ENCODE data around the gene ANKS1B. TPM values are rescaled to one million over a fixed set of nuclear protein-coding genes. Genes with fewer than 3 reads are reported as not detected.
"Not testable (repeated sequence)": the region's sequence is repeated elsewhere in the genome, so short reads cannot be mapped to it uniquely, and the experiment has no call there.

Gene ANKS1B
- total RNA-seq, 1 donor from 2014 or later, result 1.9 TPM

GRCh38 chr12:99267038-99267437, 717.7 kb downstream of the ANKS1B start:
- intact Hi-C loops (cut with DNase I), result no loop called here
- no peak for DNase-seq (ENCODE audit: low spot score)

GRCh38 chr12:99265648-99266047, 719.1 kb downstream of the ANKS1B start:
- intact Hi-C loops (cut with DNase I), result no loop called here
- DNase-seq (ENCODE audit: low spot score), result no peak

- intact Hi-C loops (cut with DNase I), result no loop called here
- DNase-seq (ENCODE audit: low spot score), result no peak
Measured at GRCh38 chr12:99261256-99261655, 723.5 kb downstream of the ANKS1B start.

- intact Hi-C loops (cut with DNase I), result no loop called here
- no peak for DNase-seq (ENCODE audit: low spot score)
Measured at GRCh38 chr12:99260456-99260996, 724.2 kb downstream of the ANKS1B start.

- DNase-seq (ENCODE audit: low spot score), result no peak
- intact Hi-C loops (cut with DNase I), result no loop called here
Measured at GRCh38 chr12:99259040-99259934, 725.4 kb downstream of the ANKS1B start.

GRCh38 chr12:99257672-99258071, 727.1 kb downstream of the ANKS1B start:
- intact Hi-C loops (cut with DNase I), result no loop called here
- no peak for DNase-seq (ENCODE audit: low spot score)

GRCh38 chr12:99253068-99253467, 731.7 kb downstream of the ANKS1B start:
- intact Hi-C loops (cut with DNase I), result no loop called here
- no peak for DNase-seq (ENCODE audit: low spot score)

GRCh38 chr12:99250091-99250490, 734.6 kb downstream of the ANKS1B start:
- intact Hi-C loops (cut with DNase I), result no loop called here
- DNase-seq (ENCODE audit: low spot score), result no peak

GRCh38 chr12:99249543-99249942, 735.2 kb downstream of the ANKS1B start:
- no peak for DNase-seq (ENCODE audit: low spot score)
- intact Hi-C loops (cut with DNase I), result no loop called here

GRCh38 chr12:99237907-99238538, 746.7 kb downstream of the ANKS1B start:
- DNase-seq (ENCODE audit: low spot score); intact Hi-C loops (cut with DNase I): not testable (repeated sequence)

GRCh38 chr12:99235381-99235780, 749.4 kb downstream of the ANKS1B start:
- no peak for DNase-seq (ENCODE audit: low spot score)
- intact Hi-C loops (cut with DNase I), result no loop called here

GRCh38 chr12:99234702-99235101, 750.0 kb downstream of the ANKS1B start:
- intact Hi-C loops (cut with DNase I), result no loop called here
- no peak for DNase-seq (ENCODE audit: low spot score)

- intact Hi-C loops (cut with DNase I), result no loop called here
- no peak for DNase-seq (ENCODE audit: low spot score)
Measured at GRCh38 chr12:99232324-99232723, 752.4 kb downstream of the ANKS1B start.

- no peak for DNase-seq (ENCODE audit: low spot score)
- intact Hi-C loops (cut with DNase I), result no loop called here
Measured at GRCh38 chr12:99231031-99231430, 753.7 kb downstream of the ANKS1B start.

- DNase-seq (ENCODE audit: low spot score), result no peak
- intact Hi-C loops (cut with DNase I), result no loop called here
Measured at GRCh38 chr12:99224237-99224636, 760.5 kb downstream of the ANKS1B start.

- intact Hi-C loops (cut with DNase I), result no loop called here
- DNase-seq (ENCODE audit: low spot score), result no peak
Measured at GRCh38 chr12:99223579-99223978, 761.2 kb downstream of the ANKS1B start.

- intact Hi-C loops (cut with DNase I), result no loop called here
- no peak for DNase-seq (ENCODE audit: low spot score)
Measured at GRCh38 chr12:99213047-99213446, 771.7 kb downstream of the ANKS1B start.

GRCh38 chr12:99212275-99212674, 772.5 kb downstream of the ANKS1B start:
- DNase-seq (ENCODE audit: low spot score), result no peak
- intact Hi-C loops (cut with DNase I), result no loop called here

- DNase-seq (ENCODE audit: low spot score), result no peak
- intact Hi-C loops (cut with DNase I), result no loop called here
Measured at GRCh38 chr12:99205111-99205510, 779.6 kb downstream of the ANKS1B start.

GRCh38 chr12:99201906-99202645, 782.7 kb downstream of the ANKS1B start:
- intact Hi-C loops (cut with DNase I), result no loop called here

More at GRCh38 chr12:99201906-99202645, 782.7 kb downstream of the ANKS1B start:
- DNase-seq (ENCODE audit: low spot score), result no peak
